HG03025 (cell line): ENCODE results near the gene UBE4B.
"Not testable (repeated sequence)": the region's sequence is repeated elsewhere in the genome, so short reads cannot be mapped to it uniquely, and the experiment has no call there.

ENCODE experiments used
- ATAC-seq: cut with Tn5 transposase; IDR thresholded peaks from one replicate; pipeline ENCODE4 v1.9.1; 2021; ENCODE audit warnings: mild to moderate bottlenecking, moderate library complexity; ENCODE audit not compliant: unreplicated experiment, low FRiP score

The UBE4B gene

DNA sequence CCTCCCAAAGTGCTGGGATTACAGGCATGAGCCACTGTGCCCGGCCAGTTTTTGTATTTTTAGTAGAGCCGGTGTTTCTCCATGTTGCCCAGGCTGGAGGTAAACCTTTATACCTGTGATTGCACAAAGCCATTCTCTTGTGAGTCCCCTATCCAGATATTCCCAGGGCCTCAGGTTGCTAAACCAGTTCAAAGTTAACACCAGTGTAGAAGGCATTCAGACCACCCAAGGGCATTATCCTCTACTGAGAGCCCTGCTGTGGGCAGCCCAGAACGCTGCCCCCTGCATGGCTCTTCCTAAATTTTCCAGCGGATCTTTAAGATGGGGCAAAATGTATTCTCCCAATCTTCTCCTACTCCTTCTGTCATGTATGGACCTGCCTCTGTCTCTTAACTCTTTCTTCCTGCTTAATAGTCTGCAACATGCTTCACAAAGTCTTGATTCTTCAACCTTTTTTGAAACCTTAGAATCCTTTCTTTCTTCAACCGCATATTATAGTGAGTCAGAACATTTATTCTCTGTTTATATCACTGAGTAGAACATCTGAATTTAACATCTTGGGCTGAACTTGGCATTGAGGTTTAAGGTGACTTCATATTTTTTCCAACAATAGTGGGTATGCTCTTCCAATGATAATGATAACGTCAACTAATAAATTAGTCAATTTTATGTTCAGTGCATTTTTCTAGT is 36.0 kb downstream of the UBE4B start:
- ATAC-seq: no peak

DNA sequence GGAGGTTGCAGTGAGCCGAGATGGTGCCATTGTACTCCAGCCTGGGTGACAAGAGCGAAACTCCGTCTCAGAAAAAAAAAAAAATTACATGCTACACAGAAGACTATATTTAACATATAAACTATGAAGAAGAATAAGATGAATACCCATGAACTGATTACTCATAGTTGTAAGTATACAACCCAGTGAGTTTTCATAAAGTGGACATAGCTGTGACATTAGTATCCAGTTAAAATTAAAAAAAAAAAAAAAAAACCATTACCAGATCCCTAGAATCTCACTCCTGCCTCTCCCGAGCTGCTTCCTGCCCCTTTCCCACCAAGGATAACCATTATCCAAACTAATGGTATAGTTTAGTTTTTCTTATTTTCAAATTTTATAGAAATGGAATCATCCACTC is 37.4 kb downstream of the UBE4B start:
- ATAC-seq: no peak

DNA sequence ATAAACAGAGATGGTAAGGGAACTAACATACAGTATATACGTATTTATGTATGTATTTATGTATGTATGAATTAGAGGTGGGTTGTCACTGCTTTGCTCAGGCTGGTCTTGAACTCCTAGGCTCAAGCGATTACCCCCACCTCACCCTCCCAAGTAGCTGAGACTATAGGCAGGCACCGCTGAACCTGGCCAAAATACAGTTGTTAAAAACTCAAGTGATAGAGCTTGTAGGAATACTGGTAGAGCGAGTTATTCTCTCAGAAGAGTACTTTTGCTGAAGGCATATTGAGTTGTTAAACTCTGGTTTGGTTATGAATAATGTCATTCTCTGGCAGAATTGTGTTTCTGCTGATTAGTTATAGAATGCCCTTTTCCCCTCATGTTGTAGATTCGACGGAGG is 38.9 kb downstream of the UBE4B start:
- no peak for ATAC-seq

DNA sequence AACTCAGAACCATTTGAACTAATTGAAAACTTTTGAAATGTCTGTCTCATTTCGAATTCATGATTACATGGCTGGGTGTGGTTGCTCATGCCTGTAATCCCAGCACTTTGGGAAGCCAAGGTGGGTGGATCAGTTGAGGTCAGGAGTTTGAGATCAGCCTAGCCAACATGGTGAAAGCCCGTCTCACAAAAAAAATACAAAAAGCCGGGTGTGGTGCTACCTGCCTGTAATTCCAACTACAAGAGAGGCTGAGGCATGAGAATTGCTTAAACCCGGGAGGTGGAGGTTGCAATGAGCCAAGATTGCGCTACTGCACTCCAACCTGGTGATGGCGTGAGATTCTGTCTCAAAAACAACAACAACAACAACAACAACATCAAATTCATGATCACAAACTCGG is 40.6 kb downstream of the UBE4B start:
- not testable (repeated sequence) for ATAC-seq

DNA sequence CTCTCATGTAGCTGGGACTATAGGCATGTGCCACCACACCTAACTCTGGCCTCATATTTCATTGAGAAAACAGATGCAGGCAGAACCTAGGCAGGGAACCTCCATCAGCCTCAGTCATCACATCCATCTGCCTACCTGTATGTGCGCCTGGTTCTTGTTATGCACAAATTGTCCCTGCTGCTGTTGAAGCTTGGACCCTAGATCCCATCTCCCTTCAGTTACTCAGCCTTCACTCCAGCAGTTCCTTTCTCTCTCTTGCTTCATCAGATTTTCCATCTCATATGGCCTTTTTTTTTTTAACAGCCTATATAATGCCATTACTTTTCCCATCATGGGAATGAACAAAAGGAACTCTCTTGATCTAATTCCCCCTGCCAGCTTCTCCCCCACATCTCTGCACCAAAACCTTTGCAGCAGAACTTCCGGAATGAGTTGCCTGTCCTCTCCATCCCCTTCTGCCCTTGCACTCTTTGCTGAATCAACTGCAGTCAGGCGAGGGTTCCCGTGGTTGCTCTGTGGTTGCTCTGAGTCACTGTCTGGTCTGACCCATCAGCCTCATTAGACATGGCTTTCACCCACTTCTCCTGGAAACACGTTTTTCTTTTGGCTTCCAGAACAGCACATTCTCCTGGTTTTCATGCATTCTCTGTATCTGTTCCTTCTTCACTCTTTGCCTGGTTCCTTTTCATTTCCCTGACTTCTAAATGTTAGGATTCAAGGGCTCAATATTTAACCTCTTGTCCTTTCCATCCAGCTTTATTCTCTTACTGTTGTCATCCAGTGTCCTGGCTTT is 41.5 kb downstream of the UBE4B start:
- ATAC-seq: no peak

DNA sequence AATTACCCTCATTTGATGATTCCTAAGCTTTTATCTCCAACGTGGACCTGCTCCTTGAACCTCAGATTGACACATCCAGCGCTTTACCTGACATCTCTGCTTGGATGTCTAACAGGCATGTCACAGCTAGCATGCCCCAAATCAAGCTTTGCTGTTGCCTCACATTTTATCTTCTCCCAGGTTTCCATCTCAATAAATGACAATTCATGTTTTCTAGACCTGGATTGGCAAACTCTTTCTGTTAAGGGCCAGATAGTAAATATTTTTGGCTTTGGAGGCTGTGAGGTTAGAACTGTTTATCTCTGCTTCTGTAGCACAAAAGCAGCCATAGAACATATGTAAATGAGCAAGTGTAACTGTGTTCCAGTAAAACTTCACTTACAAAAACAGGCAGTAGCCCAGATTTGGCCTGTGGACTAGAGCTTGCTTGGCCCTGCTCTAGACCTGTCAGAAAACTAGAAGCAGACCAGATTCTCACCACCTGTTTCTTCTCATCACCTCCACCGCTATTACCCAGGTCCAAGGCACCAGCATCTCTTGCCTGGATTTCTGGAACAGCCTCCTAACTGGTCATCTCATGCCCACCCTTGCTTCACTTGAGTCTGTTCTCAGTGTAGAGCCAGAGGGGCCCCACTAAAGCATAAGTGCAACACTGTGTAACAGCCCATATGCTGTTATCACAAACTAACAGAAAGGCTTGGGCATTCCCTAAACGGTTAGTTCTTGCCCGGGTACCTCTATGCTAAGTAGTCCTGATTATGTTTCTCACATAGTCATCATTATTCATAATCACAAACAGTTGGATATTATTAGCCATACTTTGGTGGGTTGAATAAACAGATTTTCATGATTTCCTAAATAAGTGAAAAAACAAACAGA is 42.3 kb downstream of the UBE4B start:
- ATAC-seq: no peak

DNA sequence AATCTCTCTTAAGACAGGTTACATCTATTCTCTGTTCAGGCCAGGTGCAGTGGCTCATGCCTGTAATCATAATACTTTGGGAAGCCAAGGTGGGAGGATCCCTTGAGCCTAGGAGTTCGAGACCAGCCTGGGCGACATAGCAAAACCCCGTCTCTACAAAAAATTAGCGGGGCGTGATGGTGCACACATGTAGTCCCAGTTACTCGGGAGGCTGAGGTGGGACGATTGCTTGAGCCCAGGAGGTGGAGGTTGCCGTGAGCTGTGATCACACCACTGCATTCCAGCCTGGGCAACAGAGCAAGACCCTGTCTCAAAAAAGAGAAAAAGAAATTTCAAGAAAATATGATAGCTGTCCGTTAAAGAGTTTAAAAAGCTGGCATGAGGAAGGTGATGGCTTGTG is 43.0 kb downstream of the UBE4B start:
- no peak for ATAC-seq

DNA sequence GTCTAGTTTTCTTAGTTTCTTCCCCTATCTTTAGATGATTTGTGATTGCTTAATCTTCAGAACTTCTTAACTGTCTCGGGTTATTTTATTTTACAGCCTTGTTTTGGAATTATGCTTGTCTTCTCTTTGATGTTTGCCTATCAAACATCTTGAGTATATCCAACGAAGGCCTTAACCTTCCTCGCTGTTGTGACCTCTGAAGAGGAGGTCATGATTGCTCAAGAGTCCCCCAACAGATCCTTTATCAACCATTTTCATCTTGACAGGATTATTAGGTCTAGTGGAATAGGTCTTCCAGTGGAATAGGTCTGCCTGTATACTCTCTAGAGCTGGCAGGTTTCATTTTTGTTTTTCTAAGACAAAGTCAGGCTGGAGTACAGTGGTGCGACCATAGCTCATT is 45.7 kb downstream of the UBE4B start:
- ATAC-seq: no peak

DNA sequence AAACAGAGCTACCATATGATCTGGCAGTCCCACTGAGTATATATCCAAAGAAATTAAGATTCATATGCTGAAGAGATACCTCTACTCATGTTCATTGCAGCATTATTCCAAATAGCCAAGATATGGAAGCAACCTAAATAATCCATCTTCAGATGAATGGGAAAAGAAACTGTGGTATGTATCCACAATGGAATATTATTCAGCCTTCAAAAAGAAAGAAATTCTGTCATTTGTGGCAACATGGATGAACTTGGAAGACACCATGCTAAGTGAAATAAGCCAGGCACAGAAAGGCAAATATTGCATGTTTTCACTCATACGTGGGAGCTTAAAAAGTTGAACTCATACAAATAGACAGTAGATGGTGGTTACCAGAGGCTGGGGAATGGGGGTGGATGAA is 47.8 kb downstream of the UBE4B start:
- ATAC-seq: no peak

DNA sequence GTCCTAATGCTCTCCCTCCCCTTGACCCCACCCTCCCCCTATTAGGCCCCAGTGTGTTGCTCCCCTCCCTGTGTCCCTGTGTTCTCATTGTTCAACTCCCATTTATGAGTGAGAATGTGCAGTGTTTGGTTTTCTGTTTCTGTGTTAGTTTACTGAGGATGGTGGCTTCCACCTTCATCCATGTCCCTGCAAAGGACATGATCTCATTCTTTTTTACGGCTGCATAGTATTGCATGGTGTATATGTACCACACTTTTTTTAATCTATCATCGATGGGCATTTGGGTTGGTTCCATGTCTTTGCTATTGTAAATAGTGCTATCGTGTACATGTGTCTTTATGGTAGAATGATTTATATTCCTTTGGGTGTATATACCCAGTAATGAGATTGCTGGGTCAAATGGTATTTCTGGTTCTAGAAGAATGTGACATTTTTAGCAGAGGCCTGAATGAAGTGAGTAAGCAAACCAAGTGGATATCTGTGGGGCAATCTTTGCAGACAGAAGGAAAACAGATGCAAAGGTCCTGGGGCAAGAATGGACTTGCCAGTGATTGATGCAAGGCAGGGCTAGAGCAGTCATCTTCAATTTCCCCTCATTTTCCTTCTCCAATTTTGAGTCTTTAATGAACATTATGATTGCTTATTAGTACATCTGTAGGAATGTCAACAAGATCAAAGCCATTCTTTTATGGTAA is 50.2 kb downstream of the UBE4B start:
- no peak for ATAC-seq

DNA sequence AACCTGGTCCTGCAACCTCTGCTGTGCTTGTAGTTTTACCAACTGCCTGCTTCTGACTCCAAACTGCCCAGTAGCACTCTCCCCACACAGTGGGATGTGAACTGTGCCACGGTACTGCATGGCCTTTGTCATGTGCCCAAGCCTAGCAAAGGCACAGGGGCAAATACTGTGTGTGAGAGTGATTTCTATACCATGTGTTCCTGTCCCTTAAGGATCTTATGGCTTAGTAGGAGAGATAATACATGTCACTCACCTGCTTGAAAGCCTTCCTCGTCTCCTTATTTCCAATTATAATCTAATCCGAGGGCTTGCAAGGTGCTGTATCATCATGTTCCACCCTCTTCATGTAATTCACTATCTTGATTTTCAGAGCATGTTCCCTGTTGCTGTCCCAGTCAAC is 51.3 kb downstream of the UBE4B start:
- ATAC-seq: no peak

DNA sequence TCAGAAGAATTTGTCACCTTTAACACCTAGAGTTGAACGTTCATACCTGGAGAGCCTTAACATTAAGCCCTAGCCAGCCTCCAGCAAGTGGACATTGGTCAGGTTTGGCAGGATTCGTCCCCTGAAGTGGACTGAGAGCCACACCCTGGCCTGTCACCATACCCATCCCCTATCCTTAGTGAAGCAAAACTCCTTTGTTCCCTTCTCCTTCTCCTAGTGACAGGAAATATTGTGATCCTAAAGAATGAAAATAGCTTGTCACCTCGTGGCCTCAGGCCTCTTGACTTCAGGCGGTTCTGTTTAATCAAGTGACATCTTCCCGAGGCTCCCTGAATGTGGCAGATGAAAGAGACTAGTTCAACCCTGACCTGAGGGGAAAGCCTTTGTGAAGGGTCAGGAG is 52.3 kb downstream of the UBE4B start:
- no peak for ATAC-seq

DNA sequence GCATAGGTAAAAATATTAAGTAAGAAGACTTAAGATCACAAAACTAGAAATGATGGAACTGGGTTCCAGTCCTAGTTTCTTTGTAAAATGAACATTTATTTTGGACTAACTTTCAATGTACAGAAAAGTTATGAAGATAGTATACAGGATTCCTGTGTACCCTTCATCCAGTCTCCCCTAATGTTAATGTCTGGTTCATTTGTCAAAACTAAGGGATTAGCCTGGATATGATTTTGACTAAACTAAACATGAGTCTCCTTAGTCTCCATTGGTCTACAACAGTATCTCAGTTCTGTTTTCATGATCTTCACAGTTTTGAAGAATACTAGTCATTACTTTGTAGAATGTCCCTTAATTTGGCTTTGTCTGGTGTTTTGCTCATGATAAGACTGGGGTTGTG is 54.5 kb downstream of the UBE4B start:
- no peak for ATAC-seq

DNA sequence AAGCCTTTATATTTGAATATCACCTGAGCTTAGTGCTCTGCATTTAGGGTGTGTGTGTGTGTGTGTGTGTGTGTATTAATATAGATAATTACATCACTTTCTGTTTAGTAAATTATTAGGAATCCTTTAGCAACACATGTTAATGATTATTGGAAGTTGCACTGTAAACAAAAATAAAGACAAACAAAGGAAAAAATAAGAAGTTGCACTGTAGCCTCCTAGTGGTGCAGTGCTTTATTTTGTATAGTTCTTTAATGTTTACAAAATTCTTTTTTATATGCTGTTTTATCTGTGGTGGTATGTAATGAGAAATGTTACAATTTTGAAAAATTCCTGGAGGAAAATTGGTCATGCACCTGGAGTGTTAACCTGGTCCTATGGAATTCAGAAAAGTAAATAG is 69.2 kb downstream of the UBE4B start:
- no peak for ATAC-seq

DNA sequence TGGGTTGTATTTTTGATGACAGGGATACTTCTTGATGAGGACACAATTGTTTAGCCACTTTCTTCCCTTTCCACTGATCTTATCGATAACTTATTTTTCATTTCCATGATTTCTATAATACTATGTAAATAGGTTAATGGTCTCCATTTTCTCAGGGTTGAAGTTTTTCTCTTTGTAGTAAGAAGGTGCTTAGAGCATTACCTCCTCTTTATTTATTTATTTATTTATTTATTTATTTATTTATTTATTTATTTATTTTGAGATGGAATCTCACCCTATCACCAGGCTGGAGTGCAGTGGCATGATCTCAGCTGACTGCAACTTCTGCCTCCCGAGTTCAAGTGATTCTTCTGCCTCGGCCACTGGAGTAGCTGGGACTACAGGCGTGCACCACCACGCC is 70.4 kb downstream of the UBE4B start:
- no peak for ATAC-seq

DNA sequence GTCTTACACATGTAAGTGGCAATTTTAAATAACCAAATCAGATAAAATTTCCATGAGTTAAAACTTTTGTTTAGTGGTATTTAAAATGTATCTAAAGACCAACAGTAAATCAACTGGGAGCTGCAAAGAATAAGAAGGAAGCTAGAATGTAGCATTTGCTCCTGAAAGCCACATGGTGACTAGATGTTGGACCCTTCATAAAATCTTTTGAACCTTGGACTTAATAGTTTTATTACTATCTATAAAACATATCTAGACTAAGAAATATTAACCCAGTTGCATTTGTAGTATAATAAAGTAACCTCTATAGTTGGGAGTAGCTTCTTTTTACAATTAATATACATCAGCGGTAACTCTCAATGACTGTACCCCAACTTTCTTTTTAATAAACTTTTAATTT is 72.1 kb downstream of the UBE4B start:
- ATAC-seq: no peak

DNA sequence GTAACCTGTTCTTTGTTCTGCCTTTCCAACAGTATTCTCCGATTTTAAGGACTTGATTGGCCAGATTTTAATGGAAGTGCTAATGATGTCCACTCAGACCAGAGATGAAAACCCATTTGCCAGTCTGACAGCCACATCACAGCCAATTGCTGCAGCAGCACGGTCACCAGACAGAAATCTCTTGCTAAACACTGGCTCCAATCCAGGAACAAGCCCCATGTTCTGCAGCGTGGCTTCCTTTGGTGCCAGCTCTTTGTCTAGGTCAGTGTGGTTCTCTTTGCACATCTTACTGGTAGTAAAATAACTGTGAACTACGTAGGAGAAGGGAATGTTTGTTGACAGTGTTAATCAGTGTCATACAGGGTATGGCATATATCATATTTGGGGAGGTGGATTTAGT is 72.7 kb downstream of the UBE4B start:
- no peak for ATAC-seq

DNA sequence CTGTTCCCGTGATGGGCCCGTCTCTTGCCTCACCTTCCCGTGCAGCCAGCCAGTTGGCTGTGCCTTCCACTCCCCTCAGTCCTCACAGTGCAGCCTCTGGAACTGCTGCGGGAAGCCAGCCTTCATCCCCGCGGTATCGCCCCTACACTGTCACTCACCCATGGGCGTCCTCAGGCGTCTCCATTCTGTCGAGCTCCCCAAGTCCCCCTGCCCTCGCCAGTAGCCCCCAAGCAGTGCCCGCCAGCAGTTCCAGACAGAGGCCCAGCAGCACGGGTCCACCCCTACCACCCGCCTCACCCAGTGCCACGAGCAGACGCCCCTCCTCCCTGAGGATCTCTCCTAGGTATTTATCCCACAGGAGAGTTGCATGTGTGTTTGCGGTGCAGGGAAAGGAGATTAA is 73.5 kb downstream of the UBE4B start:
- ATAC-seq: no peak

DNA sequence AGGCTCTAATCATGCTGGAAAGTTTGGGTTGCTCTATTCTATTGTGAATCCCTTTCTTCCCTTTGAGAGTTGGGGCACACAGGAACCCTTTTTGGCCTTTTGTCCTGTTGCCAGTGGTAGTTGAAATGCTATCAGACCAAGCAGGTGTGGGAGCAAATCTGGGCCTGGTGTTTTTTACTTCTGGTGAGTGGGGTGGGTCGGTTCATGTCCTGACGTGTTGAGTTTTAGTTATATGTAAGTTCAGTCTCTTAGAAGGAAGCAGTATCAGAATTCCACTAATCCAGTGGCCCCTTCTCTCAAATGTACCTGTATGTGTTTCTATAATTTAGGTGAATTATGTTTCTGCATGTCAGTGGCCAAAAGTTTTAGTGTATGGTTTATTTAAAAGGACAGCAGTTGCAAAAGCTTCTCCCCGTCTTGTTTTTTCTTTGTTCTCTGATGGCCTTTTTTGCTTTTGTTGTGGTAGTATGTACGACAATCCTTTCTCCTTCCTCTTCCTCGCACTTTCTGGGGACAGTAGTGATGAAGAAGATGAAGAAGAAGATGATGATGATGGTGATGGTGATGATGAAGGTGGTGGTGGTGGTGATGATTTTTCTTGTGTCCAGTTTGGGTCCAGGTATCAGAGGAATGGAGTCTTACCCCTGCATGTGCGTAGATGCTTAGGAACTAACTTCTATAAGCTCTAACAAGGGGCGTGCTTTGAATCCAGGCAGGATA is 74.2 kb downstream of the UBE4B start:
- ATAC-seq: no peak

DNA sequence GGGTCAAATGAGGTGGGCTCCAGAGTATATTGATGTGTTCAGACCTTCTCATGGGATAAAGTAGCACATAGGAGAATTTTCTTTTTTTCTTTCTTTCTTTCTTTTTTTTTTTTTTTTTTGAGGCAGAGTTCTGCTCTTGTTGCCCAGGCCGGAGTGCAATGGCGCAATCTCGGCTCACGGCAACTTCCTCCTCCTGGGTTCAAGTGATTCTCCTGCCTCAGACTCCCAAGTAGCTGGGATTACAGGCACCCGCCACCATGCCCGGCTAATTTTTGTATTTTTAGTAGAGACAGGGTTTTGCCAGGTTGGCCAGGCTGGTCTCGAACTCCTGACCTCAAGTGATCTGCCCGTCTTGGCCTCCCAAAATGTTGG is 74.7 kb downstream of the UBE4B start:
- ATAC-seq: not testable (repeated sequence)
